Measurements from ENCODE around the gene ANKRD55.

Gene ANKRD55

DNA sequence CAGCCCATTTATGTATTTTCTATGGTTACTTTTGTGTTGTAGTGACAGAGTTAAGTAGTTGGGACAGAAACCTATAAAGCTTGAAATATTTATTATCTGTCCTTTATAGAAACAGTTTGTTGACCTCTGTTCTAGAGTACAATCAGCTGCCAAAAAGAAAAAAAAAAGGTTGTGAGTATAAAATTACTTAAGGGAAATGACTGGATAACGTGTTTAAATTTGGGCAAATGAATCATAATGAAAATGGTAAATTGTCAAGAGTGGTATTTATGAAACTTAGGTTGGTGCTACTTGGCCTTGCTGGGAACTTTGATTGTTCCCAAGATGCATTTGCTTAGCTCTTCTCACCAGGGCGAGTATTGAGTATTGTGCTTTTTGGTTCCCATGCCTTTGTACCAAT lies 168.1 kb downstream of the ANKRD55 start:
- no peak for TF ChIP-seq ZNF311 (tag by site-specific recombination; IDR thresholded peaks at IDR 0.05; ENCODE audit: borderline replicate concordance)
- TF ChIP-seq ZNF10 (tag by site-specific recombination; IDR thresholded peaks at IDR 0.05): no peak
- TF ChIP-seq ZNF664 (tag by site-specific recombination; IDR thresholded peaks at IDR 0.05): no peak
- no peak for TF ChIP-seq ZNF629 (tag by site-specific recombination; IDR thresholded peaks at IDR 0.05)
- TF ChIP-seq ZNF701 (tag by site-specific recombination; IDR thresholded peaks at IDR 0.05): no peak
- TF ChIP-seq, protein P1, sequence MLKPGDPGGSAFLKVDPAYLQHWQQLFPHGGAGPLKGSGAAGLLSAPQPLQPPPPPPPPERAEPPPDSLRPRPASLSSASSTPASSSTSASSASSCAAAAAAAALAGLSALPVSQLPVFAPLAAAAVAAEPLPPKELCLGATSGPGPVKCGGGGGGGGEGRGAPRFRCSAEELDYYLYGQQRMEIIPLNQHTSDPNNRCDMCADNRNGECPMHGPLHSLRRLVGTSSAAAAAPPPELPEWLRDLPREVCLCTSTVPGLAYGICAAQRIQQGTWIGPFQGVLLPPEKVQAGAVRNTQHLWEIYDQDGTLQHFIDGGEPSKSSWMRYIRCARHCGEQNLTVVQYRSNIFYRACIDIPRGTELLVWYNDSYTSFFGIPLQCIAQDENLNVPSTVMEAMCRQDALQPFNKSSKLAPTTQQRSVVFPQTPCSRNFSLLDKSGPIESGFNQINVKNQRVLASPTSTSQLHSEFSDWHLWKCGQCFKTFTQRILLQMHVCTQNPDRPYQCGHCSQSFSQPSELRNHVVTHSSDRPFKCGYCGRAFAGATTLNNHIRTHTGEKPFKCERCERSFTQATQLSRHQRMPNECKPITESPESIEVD (tag by site-specific recombination; IDR thresholded peaks at IDR 0.05): no peak
- TF ChIP-seq, protein P2, sequence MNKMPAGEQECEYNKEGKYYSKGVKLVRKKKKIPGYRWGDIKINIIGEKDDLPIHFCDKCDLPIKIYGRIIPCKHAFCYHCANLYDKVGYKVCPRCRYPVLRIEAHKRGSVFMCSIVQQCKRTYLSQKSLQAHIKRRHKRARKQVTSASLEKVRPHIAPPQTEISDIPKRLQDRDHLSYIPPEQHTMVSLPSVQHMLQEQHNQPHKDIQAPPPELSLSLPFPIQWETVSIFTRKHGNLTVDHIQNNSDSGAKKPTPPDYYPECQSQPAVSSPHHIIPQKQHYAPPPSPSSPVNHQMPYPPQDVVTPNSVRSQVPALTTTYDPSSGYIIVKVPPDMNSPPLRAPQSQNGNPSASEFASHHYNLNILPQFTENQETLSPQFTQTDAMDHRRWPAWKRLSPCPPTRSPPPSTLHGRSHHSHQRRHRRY (tag by site-specific recombination; IDR thresholded peaks at IDR 0.05): no peak
- TF ChIP-seq ZNF555 (tag by site-specific recombination; conservative IDR thresholded peaks at IDR 0.05): no peak
- TF ChIP-seq ZNF175 (tag by site-specific recombination; IDR thresholded peaks at IDR 0.05): no peak
- no peak for TF ChIP-seq ZNF280D (tag by site-specific recombination; IDR thresholded peaks at IDR 0.05)
- TF ChIP-seq ZSCAN30 (tag by site-specific recombination; IDR thresholded peaks at IDR 0.05): no peak
- POLR2A ChIA-PET: no interaction called here
- H3K36me3 ChIP-seq (ENCODE audit: control insufficient read depth in 2 of 2, insufficient read depth in 1 of 2, low read length in 2 of 2): no peaks in the 10 kb centered on the region
- H3K27ac ChIP-seq (ENCODE audit: extremely low read depth, low read depth, low read length): no peak overlapping the region
- CTCF ChIA-PET: interaction anchor here (1.0 kb wide), 1 partner anchor 15 kb away, joined by 5 read pairs; no protein-coding TSS in a partner anchor
- no peaks in the 10 kb centered on the region for H3K9me3 ChIP-seq (ENCODE audit: control insufficient read depth, insufficient read depth, low read depth, low read length)
- H3K4me1 ChIP-seq (ENCODE audit: control insufficient read depth, insufficient read depth, low read length): no peaks in the 10 kb centered on the region
- H3K4me3 ChIP-seq (ENCODE audit: low read depth, low read length): no peak overlapping the region

DNA sequence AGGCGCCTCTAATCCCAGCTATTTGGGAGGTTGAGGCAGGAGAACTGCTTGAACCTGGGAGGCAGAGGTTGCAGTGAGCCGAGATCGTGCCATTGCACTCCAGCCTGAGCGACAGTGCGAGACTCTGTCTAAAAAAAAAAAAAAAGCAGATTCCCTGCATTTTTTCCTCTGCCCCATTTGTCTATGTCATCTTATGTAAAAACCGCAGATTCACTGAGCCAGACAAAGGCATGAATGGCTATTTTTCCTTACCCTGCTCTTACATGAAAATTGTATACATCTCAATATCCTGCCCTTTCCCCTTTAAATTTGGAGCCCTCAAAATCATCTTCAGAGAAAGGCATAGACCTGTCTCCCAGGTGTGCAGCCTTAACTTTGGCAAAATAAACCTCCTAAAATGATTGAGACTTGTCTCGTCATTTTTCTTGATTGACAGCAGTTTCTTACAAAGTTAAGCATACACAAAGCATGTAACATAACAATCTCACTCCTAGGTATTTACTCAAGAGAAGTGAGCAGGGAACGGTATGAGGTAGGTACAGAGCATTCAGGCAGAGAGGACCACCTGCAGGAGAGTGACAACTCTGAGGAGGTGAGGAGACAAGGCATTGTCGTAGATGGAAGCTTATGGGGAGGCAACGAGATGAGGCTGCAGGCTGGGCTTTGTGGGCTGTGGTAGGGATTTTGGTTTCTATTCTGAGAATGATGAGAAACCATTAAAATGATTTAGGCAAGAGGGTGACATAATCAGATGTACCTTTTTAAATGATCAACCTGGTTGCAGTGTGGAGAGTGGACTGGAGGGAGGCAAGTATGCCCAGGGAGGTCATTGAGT lies 172.6 kb downstream of the ANKRD55 start:
- no peak for TF ChIP-seq ZNF677 (tag by site-specific recombination; IDR thresholded peaks at IDR 0.05)
- TF ChIP-seq, protein P3, sequence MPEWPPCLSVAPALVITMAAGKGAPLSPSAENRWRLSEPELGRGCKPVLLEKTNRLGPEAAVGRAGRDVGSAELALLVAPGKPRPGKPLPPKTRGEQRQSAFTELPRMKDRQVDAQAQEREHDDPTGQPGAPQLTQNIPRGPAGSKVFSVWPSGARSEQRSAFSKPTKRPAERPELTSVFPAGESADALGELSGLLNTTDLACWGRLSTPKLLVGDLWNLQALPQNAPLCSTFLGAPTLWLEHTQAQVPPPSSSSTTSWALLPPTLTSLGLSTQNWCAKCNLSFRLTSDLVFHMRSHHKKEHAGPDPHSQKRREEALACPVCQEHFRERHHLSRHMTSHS (tag by site-specific recombination; IDR thresholded peaks at IDR 0.05): no peak
- H3K9me3 ChIP-seq (ENCODE audit: control insufficient read depth, insufficient read depth, low read depth, low read length): no peaks in the 10 kb centered on the region
- no peaks in the 10 kb centered on the region for H3K36me3 ChIP-seq (ENCODE audit: control insufficient read depth in 2 of 2, insufficient read depth in 1 of 2, low read length in 2 of 2)
- POLR2A ChIA-PET: no interaction called here
- CTCF ChIA-PET: no interaction called here
- peaks cover 10% of the 10 kb centered on the region; the same call in 1 of the 2 replicates for H3K4me1 ChIP-seq (ENCODE audit: control insufficient read depth, insufficient read depth, low read length)
- no peak overlapping the region for H3K4me3 ChIP-seq (ENCODE audit: low read depth, low read length)
- no peak overlapping the region for H3K27ac ChIP-seq (ENCODE audit: extremely low read depth, low read depth, low read length)

DNA sequence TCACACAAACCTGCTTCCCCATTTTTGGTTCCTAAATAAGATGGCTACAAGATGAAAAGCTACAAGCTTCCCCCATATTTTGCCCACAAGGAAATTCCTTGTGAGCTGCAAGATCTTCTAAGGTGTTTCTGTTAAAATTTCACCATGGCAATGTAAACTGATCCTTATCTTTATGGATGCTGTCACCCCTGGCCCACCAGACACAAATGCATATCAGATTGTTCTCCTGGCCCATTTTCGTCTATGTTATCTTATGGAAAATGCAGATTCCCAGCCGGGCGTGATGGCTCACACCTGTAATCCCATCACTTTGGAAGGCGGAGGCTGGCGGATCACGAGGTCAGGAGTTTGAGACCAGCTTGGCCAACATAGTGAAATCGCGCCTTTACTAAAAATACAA lies 173.3 kb downstream of the ANKRD55 start:
- Histone ChIP-seq H3K27ac (ENCODE audit: extremely low read depth, low read depth, low read length) (no peak overlapping the region), H3K4me1 (ENCODE audit: control insufficient read depth, insufficient read depth, low read length) (peaks cover 10% of the 10 kb centered on the region; the same call in 1 of the 2 replicates), H3K4me3 (ENCODE audit: low read depth, low read length) (no peak overlapping the region), H3K9me3 (ENCODE audit: control insufficient read depth, insufficient read depth, low read depth, low read length) (no peaks in the 10 kb centered on the region), H3K36me3 (ENCODE audit: control insufficient read depth in 2 of 2, insufficient read depth in 1 of 2, low read length in 2 of 2) (no peaks in the 10 kb centered on the region)
- POLR2A ChIA-PET: no interaction called here
- CTCF ChIA-PET: no interaction called here
- TF ChIP-seq ZNF155 (tag by site-specific recombination; IDR thresholded peaks at IDR 0.05) (no peak), ZNF404 (tag by site-specific recombination; IDR thresholded peaks at IDR 0.05) (no peak), ZNF621 (tag by site-specific recombination; IDR thresholded peaks at IDR 0.05) (no peak), ZNF366 (tag by site-specific recombination; conservative IDR thresholded peaks at IDR 0.05) (no peak), ZNF423 (tag by site-specific recombination; IDR thresholded peaks at IDR 0.05) (no peak), ZNF544 (tag by site-specific recombination; IDR thresholded peaks at IDR 0.05) (no peak), ZNF677 (tag by site-specific recombination; IDR thresholded peaks at IDR 0.05) (no peak), ZNF221 (tag by site-specific recombination; IDR thresholded peaks at IDR 0.05; ENCODE audit: borderline replicate concordance) (no peak)
- TF ChIP-seq, protein P4, sequence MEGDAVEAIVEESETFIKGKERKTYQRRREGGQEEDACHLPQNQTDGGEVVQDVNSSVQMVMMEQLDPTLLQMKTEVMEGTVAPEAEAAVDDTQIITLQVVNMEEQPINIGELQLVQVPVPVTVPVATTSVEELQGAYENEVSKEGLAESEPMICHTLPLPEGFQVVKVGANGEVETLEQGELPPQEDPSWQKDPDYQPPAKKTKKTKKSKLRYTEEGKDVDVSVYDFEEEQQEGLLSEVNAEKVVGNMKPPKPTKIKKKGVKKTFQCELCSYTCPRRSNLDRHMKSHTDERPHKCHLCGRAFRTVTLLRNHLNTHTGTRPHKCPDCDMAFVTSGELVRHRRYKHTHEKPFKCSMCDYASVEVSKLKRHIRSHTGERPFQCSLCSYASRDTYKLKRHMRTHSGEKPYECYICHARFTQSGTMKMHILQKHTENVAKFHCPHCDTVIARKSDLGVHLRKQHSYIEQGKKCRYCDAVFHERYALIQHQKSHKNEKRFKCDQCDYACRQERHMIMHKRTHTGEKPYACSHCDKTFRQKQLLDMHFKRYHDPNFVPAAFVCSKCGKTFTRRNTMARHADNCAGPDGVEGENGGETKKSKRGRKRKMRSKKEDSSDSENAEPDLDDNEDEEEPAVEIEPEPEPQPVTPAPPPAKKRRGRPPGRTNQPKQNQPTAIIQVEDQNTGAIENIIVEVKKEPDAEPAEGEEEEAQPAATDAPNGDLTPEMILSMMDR (tag by site-specific recombination; IDR thresholded peaks at IDR 0.05): no peak

Measured in HEK293 (cell line).